ENCODE data around the gene CLCN7.

CLCN7 gene

GRCh38 chr16:1395444-1396031, 79.3 kb downstream of the CLCN7 start:
- DNase-seq = no peak
